GM21825 (cell line): ENCODE measurements around the gene HOTAIR.

Source experiments
- ATAC-seq: cut with Tn5 transposase; IDR thresholded peaks from one replicate; pipeline ENCODE4 v1.9.1; 2021; ENCODE audit warnings: mild to moderate bottlenecking, moderate library complexity; ENCODE audit not compliant: unreplicated experiment

HOTAIR gene

GRCh38 chr12:54000116-54001114, 25.7 kb upstream of the HOTAIR start, which contains the start of gene HOXC9:
Gene HOXC9, plus strand, starts transcription at chr12:54000161. Its CDS starts 28 bp downstream, at chr12:54000189.
- no peak for ATAC-seq

DNA sequence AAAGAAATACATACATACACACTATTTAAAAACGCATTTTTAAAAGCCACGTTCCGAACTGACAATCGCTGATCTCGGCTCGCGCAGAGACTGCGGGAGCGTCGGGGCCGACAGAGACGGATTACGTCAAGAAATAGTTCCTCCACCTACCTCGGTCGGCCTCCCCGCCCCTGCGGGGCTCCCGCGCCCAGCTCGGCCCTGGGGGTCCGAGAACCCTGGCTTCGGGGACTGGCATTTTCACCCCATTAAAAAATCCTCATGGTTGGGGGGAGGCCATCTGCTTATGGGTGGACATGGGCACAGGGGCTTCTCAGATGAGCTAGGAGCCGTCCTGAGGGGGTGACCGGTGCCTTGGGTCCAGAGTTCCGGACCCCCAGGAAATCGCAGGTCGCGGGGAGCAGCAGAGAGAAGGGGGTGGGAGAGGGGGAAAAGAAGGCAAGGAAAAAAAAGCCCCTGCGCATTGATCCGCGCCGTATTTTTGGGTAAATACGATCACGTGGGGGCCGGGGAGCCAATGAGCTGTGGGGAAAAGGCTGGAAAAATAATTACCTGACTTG, 24.9 kb upstream of the HOTAIR start:
- ATAC-seq: no peak

DNA sequence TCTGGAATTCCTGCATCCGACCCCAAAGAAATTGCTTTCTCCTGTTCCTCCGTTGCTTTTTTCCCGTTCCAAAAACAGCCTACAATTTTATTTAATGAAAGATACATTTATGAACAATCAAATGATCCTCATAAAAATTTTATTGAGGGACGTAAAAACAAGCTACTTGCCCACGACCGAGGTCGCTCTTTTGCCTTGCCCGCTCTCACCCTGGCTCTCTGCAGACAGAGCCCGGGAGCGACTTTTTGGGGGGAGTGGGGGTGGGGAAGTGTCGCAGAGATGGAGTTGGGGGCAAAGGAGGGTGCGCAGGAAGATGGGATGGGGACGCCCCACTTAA, 24.1 kb upstream of the HOTAIR start:
- no peak for ATAC-seq

GRCh38 chr12:53998110-53998899, 23.6 kb upstream of the HOTAIR start:
- no peak for ATAC-seq

DNA sequence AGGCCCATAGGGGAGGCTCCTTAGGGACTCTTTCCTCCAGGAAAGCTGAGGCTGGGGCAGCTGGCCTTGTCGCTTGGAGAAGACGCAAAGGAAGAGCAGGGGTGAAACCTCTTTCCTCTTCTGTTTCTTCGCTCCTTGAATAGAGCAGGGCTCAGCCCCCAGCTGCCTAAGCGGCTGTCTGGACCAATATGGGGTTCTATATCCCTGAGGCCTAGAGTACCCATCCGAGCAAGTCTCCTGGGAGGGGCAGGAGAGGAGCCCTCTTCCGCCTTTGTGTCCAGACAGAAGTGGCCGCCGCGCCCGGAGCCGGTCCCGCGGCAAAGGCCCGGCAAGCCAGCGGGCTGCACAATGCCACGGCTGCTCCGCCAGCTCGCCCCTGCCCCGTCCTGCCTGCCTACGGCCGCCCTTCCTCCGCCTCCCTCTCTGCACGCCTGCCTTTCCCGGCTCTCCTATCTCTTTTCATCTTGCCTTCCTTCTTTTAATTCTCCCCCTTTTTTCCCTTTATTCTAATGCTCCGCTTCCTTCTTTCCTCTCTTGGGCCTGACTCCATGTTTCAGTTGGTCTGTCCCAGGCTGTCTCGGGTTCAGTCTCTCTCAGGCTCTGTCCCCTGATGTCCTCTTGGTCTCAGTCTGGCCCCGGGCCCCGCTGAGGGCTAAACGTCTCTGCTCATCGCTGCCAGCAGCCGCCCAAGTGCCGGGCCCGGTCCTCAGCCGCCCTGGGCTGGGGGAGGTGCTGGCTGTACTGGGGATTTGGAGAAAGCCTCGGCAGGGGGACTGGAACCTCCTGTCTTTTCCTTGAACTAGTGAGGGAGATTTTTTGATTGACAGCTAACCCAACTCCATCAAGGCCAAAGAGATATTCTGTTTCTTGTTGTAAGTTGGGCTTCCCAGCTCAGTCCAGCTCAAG, 22.7 kb upstream of the HOTAIR start:
- no peak for ATAC-seq

- no peak for ATAC-seq
These were observed 21.8 kb upstream of the HOTAIR start for GRCh38 chr12:53996240-53997203.

- no peak for ATAC-seq
These were observed 20.9 kb upstream of the HOTAIR start for GRCh38 chr12:53995378-53996239.

- no peak for ATAC-seq
These were observed 20.2 kb upstream of the HOTAIR start for GRCh38 chr12:53995002-53995377.

- ATAC-seq: no peak
These were observed 19.7 kb upstream of the HOTAIR start for GRCh38 chr12:53994264-53995001.

GRCh38 chr12:53994009-53994263, 19.2 kb upstream of the HOTAIR start:
- no peak for ATAC-seq

- no peak for ATAC-seq
These were observed 18.6 kb upstream of the HOTAIR start for GRCh38 chr12:53993162-53994008.

GRCh38 chr12:53992377-53992889, 17.7 kb upstream of the HOTAIR start:
- no peak for ATAC-seq

DNA sequence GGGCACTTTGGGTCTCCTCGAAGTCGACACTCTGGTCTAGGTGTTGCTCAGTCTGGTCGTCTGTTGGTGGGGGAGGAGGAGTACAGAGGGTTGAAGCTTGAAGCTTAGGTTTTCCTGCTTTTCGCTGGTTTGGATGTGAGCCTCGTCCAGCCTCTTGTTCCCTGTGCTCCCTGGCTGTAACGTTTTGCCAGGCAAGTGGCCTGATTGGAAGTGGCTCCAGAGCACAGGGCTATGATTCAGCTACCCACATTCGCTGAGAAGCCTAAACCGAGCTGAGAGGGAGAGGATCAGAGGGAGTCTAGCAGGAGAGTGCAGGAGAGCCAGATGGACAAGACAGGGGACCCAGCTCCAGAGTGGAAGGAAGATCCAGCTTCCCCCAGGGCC, 16.3 kb upstream of the HOTAIR start:
- ATAC-seq: no peak

- no peak for ATAC-seq
These were observed 15.7 kb upstream of the HOTAIR start for GRCh38 chr12:53990311-53991076.

- ATAC-seq: no peak
These were observed 14.7 kb upstream of the HOTAIR start for GRCh38 chr12:53989227-53990113.
